GM12891 (cell line): Measurements from ENCODE around the gene MRPL37.

Experiments
- POLR2A ChIP-seq: IDR thresholded peaks from 2 replicates; pipeline ENCODE4 v1.6.1; 2011; ENCODE audit warnings: low read depth, low read length, control low read depth
- POLR2AphosphoS5 ChIP-seq: IDR thresholded peaks from 2 replicates; pipeline ENCODE4 v1.6.1; 2011; ENCODE audit warnings: low read depth, low read length, control low read depth
- POU2F2 ChIP-seq: IDR thresholded peaks from 2 replicates; pipeline ENCODE4 v1.6.1; 2011; ENCODE audit warnings: low read depth, mild to moderate bottlenecking, control low read depth, low read length, moderate library complexity

- TF ChIP-seq POU2F2 = no peak
- no peak for TF ChIP-seq POLR2A
- no peak for TF ChIP-seq POLR2AphosphoS5
Measured at GRCh38 chr1:54199151-54199764, 709 bp upstream of the MRPL37 start.
